ENCODE measurements around the gene PRLR. TPM values are rescaled to one million over a fixed set of nuclear protein-coding genes. Genes with fewer than 3 reads are reported as not detected.

PRLR gene
- polyA plus RNA-seq, 3 donors, result 0.11 to 0.61 (median 0.25) TPM

DNA sequence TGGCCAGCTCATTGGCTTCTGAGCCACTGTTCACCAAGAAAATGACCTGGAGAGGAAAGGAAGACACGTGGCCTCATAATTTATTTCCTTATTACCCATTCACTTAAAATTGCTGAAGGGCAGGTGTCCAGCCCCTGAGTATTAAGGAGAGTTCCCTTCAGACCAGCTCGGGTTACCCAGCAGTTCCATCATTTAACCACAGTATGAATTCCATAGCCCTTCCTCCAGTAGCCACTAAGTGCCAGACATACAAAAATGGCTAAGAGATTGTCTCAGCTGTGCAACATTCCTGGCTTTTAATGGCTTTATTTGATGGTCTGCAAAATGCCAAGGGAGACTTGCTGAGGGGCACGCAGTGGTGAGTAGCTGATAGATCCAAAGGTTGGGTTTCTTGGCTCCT lies 195.0 kb downstream of the PRLR start:
- 75 to 79% (median 77%) methylated on average over 3 of the region's 3 CpGs for WGBS, 3 donors

GRCh38 chr5:35032356-35032755 lies 197.9 kb downstream of the PRLR start:
- H3K27ac ChIP-seq (ENCODE audit: low read depth, low read length), result no peak overlapping the region
- WGBS, 3 donors, result 60 to 72% (median 64%) methylated on average over 6 of the region's 6 CpGs

More for the DNA sequence above, 195.0 kb downstream of the PRLR start:
- H3K27ac ChIP-seq (ENCODE audit: low read depth, low read length), result no peak overlapping the region

DNA sequence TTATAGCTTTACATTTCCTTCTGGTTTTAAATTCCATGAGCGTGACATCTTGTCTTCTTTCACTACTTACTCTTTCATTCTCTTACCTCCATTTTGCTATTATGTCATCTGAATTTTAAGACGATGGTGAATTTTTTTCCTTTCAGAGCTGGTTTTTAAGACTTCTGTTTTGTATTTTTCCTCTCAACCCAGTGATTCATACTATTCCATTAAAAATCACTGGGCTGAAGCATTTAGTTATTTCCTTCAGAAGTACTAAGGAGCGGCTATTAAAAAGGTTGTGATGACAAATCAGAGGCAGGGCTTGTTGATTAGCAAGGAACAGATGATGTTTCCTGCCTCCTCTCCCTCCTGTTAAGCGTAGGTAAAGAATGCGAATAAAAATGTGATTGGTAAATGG lies 199.0 kb downstream of the PRLR start:
- WGBS, 3 donors, result 54 to 83% (median 69%) methylated on average over 5 of the region's 5 CpGs
- no peak overlapping the region for H3K27ac ChIP-seq (ENCODE audit: low read depth, low read length)

- H3K27ac ChIP-seq (ENCODE audit: low read depth, low read length), result no peak overlapping the region
- WGBS, 3 donors, result 70 to 82% (median 71%) methylated on average over 10 of the region's 10 CpGs
These were observed 199.7 kb downstream of the PRLR start for GRCh38 chr5:35030426-35031100.

GRCh38 chr5:35029333-35029732 lies 201.0 kb downstream of the PRLR start:
- WGBS, 3 donors, result 44 to 60% (median 49%) methylated on average over 4 of the region's 4 CpGs
- H3K27ac ChIP-seq (ENCODE audit: low read depth, low read length), result no peak overlapping the region

- WGBS, 3 donors, result 48 to 88% (median 80%) methylated on average over 5 of the region's 5 CpGs
- no peak overlapping the region for H3K27ac ChIP-seq (ENCODE audit: low read depth, low read length)
These were observed 203.3 kb downstream of the PRLR start for GRCh38 chr5:35026941-35027340.

DNA sequence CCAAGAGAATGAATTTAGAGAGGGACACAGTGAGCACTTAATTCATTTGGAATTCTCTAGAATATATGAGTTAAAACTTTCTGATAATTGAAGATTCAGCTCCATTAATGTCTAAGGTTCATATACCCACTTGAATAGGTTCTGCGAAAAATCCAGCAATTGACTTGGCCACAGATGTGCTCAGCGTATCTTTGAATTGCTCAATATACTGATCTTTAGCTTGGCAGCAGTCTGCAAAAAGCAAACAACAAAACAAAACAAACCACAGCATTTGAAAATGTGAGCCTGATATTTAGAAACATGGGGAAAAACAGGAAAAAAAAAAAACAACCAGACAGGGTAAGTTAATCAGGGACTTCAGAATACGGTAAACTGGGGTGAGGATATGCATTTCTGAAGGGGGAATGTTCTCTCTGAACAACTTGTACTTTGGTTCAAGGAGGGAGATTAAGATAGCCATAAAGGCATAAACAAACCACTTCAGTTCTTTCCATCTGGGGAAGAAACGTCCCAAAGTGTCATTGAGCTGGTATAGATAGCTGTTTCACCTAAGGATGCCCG lies 203.9 kb downstream of the PRLR start:
- WGBS, 3 donors, result 34 to 82% (median 72%) methylated on average over 5 of the region's 5 CpGs
- no peak overlapping the region for H3K27ac ChIP-seq (ENCODE audit: low read depth, low read length)

DNA sequence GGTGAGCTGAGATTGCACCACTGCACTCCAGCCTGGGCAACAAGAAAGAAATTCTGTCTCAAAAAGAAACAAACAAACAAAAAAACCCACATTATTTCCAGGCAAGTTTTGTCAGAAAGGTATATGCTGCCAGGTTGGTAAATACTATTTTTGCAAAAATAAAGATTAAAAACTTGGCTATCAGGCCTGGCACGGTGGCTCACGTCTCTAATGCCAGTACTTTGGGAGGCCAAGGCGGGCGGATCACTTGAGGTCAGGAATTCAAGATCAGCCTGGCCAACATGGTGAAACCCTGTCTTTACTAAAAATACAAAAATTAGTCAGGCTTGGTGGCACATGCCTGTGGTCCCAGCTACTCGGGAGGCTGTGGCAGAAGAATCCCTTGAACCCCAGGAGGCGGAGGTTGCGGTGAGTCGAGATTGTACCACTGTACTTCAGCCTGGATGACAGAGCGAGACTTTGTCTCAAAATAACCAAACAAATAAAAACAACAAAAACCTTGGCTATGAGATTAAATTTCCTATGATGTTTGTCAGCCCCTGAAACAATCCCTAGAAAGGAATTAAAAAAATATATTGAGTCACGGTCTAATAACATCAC lies 205.3 kb downstream of the PRLR start:
- 68 to 93% (median 88%) methylated on average over 10 of the region's 10 CpGs for WGBS, 3 donors
- H3K27ac ChIP-seq (ENCODE audit: low read depth, low read length), result no peak overlapping the region

GRCh38 chr5:35023391-35024178 lies 206.7 kb downstream of the PRLR start:
- 80 to 90% (median 87%) methylated on average over 7 of the region's 7 CpGs for WGBS, 3 donors
- H3K27ac ChIP-seq (ENCODE audit: low read depth, low read length), result no peak overlapping the region

- WGBS, 3 donors, result 36 to 58% (median 38%) methylated on average over 4 of the region's 4 CpGs
- no peak overlapping the region for H3K27ac ChIP-seq (ENCODE audit: low read depth, low read length)
These were observed 213.9 kb downstream of the PRLR start for GRCh38 chr5:35016174-35017051.

DNA sequence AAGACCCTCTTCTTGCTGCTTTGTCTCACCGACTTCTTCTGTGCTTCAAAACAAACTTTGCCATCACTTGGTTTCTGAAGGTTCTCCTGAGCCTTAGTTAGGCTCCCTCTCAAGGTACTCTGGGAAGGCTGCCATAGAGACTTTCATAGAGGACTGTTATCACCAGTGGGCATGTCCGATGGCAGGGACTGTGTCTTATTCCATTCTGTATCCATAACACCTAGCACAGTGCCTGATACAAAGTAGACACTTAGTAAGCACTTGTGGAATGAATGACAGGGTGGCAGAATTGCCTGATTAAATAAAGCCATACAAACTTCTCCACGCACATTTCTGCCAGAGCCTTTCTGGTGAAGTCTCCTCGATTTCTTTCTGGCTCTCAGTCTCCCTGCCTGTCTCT lies 215.2 kb downstream of the PRLR start:
- WGBS, 3 donors, result 58 to 92% (median 67%) methylated on average over 4 of the region's 4 CpGs

GRCh38 chr5:35012796-35013195 lies 217.5 kb downstream of the PRLR start:
- WGBS, 3 donors, result 88 to 93% (median 93%) methylated on average over 5 of the region's 5 CpGs

More for the DNA sequence above, 215.2 kb downstream of the PRLR start:
- H3K27ac ChIP-seq (ENCODE audit: low read depth, low read length), result no peak overlapping the region

GRCh38 chr5:35012365-35012764 lies 217.9 kb downstream of the PRLR start:
- H3K27ac ChIP-seq (ENCODE audit: low read depth, low read length), result no peak overlapping the region
- WGBS, 3 donors, result 71 to 75% (median 75%) methylated on average over 3 of the region's 3 CpGs

More at GRCh38 chr5:35012796-35013195, 217.5 kb downstream of the PRLR start:
- no peak overlapping the region for H3K27ac ChIP-seq (ENCODE audit: low read depth, low read length)

GRCh38 chr5:35010676-35011075 lies 219.6 kb downstream of the PRLR start:
- no peak overlapping the region for H3K27ac ChIP-seq (ENCODE audit: low read depth, low read length)

DNA sequence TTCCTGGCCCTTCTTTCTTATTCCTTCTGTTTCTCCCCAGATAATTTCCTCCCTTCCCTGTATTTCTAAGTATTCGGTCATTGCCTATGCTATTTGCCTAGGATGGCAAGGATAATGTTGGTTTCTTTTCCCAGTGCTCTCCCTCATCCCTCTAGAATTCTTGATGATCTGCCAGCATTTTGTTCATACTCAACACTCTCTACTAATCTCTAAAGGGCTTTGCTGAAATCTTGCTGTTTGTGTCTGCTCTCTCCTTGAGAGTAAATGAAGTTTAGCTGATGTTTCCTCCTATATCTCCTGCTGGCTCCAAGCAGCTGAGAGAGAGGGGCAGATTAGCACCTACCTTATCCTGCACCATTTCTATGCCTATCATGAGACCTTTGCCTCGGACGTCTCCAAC lies 220.6 kb downstream of the PRLR start:
- H3K27ac ChIP-seq (ENCODE audit: low read depth, low read length), result no peak overlapping the region
- WGBS, 3 donors, result 87 to 96% (median 90%) methylated on average over 3 of the region's 3 CpGs

DNA sequence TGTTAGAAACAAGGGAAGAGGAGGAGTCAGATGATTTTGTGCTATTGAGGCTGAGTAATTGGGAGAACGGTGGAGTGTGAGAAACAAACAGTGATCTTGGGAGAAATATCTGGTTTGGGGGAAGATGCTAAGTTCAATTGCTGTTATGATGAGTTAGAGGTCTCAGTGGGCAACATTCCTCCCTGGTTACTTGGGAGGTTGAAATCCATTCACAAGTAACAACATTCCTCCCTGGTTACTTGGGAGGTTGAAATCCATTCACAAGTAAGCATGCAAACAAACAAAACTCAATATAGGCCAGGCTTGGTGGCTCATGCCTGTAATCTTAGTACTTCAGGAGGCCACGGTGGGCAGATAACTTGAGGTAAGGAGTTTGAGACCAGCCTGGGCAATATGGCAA lies 221.3 kb downstream of the PRLR start:
- no peak overlapping the region for H3K27ac ChIP-seq (ENCODE audit: low read depth, low read length)
- WGBS, 3 donors, result 68 to 78% (median 74%) methylated on average over 2 of the region's 2 CpGs

DNA sequence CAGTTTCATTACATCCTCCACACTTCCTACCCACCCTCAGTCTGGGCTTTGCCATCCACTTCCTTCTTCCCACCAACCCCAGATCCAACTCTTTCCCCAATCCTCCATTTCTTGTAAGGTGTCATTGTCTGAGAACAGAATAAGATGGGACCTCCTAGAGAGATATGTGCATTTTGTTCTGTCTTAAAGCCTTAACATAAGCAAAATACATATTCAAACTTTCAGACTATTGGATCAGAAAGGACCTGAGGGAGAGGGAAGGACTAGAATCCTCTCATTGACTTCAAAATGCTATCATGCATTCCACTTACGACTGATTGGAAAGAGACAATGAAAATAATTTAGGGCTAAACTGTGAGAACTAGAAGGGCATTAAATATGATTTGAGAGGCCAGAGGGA lies 225.5 kb downstream of the PRLR start:
- 80 to 91% (median 84%) methylated on average over 1 of the region's 1 CpG for WGBS, 3 donors
- H3K27ac ChIP-seq (ENCODE audit: low read depth, low read length), result no peak overlapping the region

DNA sequence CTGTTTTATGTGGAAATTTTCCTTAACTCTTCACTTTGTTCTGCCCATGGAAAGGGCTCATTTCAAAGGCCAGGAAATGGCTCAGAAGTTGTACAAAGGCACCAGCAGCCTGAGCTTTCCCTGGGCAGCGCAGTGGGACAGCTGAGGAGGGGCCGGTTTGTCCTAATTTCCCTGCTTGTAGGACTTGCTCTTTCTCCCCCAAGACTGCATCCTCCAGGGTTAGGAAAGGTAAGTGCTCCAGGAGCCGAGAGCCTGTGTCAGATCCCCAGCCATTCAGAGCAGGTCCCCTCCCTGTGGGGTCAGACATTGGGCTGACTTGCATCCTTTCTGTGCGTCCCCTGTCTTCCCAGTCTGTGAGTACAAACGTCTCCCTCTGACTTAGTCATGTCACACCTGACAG lies 226.1 kb downstream of the PRLR start:
- H3K27ac ChIP-seq (ENCODE audit: low read depth, low read length), result no peak overlapping the region
- whole genome bisulfite sequencing, 3 donors, result 60 to 70% (median 66%) methylated on average over 5 of the region's 5 CpGs
